Activated CD4-positive, alpha-beta T cell treated with anti-CD3 and anti-CD28 coated beads, Interleukin-10, Interleukin-2, amounts not matched to agents 100 ng/mL and 50 ng/mL, durations not matched to agents 16 hours and 8 hours (primary cell): ENCODE data around the gene KCNJ3.

Source experiments
- DNase-seq: peaks from one replicate; pipeline ENCODE4 v3.0.0-alpha.2; 2020

KCNJ3 gene

DNA sequence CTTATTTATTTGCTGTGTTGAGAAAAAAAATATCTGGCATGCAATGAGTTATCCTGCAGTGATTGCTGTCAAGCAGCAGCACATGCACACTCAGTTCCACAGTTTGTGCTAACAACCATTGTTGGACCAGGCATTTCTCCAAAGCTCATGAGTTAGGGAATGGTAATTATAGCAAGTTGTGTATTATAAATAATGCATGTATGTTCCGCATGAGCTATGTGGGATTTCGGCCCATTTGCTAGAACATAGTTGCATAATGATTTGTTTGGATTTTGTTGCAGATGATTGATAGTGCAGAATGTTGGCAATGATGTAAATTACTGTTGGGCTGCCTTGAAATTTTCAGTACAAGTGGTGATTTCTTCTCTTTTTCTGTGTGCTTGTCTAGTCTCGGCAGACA is 10.7 kb downstream of the KCNJ3 start:
- no peak for DNase-seq

DNA sequence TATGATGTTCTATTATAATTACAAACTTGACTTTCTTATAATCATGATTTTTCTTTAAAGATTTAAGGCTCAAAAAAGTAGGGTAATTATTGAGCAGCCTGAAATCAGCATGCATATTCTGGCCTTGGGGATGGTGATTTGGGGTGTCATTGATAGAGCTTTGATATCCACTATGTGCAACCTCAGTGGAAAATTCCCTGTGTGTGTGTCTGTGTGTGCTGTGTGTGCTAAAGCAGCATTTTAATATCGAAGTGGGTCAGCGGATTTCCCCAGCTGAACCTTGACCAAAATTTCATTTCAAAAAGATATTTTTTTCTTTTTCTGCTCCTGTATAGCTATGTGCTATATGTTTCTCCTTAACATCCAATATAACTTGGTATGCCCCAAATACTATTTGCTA is 11.6 kb downstream of the KCNJ3 start:
- DNase-seq = no peak

DNA sequence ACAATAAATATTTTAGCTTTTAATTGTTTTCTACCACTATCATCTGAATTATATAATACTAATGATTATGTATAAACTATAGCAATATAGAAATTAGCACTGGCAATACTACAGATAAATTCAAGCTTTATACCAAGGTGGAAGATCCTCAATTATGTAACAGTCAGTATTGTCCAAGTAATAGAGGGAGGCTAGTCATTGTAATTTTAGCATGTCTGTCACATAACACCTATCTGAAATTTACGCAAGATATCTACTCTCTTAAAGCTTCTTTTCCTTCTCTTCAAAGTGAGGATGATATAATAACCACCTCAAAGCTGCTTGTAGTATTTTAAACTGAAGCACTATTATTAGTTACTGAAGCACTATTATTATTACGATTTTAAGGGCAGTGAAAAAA is 12.2 kb downstream of the KCNJ3 start:
- no peak for DNase-seq

DNA sequence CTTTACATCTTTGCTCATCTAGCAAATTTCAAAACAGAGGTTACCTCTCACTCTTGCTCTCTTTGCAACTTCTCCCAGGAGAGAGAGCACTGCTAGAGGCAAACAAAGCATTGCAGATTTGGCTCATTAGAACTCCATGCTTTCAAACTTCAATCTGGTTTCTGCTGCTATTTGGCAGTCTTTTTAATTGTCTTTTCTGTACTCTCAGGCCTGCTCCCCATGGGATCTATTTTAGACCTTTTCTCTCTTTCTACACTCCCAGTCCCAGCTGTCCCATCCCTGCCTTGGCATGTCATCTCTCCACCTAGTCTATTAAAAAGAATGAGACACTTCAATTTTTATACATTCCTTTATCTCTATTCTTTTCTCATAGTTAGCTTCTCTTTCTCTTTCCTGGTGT is 15.2 kb downstream of the KCNJ3 start:
- DNase-seq = no peak

DNA sequence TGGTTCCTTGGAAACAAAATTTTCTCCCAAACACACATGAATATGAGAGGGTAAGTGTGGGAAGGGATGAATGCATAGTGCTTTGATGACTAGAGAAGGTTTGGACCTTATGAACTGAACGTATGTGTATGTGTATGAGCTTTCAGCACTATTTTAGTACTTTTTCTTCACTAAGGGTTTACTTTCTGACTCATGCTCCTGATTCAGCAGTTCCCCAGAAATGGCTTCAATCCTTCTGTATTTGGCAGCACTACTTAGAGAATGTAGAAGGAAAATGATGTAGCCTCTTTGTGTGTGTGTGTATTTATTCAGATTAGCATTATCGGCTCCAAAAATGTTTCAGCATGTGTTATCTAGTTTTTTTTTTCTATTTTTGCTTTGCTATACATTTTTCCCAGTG is 22.2 kb downstream of the KCNJ3 start:
- DNase-seq = no peak

DNA sequence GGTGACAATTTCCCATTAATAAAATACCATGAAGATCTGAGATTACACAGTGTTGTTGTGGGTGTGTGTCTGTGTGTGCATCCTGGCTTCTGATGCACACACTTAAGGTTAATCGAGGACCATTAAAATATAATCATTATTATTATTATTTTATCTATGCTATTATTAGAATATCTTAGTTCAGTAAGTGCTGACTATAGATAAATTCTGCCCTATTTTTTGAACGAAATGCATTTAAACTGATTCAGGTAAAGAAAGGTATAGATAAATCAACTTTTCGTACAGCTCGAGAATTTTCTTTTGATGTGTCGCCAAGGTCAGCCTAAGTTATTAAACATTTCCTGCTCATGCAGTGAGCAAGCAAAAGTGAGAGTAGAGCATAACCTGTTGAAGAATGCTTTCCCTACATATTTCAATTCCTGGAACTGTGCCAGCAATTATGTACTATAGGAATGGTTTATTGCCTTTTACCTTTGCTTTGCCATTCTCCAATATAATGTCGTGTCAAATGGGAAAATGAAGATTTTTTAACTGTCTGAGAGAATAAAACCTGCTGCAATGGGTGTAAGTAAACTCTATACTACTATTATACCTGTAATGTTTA is 25.8 kb downstream of the KCNJ3 start:
- DNase-seq = no peak

DNA sequence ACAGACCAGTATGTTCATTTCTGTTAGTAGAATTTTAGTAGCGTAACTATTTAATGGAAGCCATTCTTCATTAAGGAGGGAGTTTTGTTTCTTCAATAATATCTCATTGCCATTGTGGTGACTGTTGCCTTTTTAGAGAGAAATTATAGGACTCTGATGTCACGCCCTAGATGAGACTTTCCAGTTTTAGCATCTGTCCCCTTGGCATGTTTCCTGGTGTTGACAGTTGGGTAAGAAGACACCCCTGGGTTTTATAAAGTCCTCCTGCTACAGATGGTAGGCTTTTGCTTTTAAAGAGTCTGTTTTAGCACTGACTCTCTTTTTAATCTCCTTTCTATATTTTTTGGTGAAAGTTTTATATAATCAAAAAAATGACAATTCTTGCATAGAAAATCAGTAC is 41.9 kb downstream of the KCNJ3 start:
- no peak for DNase-seq

DNA sequence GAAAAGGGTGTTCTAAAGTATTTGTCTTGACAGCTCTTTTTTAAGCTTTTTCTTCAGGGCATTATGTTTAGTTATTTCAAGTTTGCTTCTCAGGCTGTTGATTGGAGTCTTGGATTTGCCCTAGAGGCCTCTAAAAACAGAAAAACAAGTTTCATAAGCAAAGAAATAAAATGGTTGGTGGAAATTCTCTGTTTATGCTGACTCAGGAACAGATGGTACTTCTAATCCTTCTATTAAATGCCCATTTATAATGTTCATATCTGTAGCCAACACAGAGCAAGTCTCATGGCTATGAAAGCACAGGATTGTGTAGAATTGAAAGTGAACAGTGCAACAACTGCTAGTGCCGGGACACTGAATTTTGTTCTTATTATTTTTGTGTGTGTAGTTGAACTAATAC is 60.4 kb downstream of the KCNJ3 start:
- DNase-seq = no peak

DNA sequence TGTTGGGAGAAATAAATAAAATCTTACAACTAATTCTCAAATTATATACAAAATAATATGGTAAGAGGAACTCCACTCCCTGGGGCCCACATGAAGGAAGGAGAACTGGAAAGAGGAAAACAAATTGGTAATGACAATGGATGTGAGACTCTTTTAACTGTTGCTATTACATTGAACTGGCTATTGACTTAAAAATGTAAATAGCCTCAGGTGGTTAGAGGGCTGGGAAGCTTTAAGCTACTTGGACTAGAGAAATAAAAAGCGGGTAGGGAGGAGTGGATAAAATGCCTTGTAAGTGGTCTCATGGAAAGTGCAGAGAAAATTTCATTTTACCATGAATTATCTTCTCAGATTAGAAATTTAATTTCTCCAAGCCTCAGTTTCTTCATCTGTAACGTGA is 64.1 kb downstream of the KCNJ3 start:
- DNase-seq = no peak

DNA sequence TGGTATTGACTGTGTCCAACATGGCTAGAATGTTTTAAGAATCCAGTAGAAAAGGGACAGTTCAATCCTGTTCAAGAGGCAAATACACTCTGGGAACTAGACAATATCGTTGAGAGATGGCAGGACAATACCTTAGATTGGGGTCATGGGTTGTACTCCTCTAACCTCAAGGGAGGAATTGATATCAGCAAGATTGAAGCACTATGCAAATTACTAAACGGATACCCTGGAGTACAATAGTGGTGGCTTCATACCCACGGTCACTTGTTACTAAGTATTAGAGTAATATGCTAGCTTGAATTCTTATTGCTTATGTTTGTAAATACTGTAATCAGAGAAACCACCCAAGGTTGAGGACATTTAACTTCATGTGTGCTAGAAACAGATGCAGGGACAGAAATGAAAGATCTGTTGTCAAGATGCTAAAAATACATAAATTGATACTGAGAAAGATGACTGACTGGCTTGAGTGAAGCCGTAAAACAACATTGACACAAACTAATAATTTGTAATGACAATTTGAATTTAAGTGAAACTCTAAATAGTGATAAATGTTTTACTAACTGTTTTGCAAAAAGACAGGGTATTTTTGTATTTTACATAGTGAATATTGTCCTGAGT is 73.3 kb downstream of the KCNJ3 start:
- DNase-seq = no peak

DNA sequence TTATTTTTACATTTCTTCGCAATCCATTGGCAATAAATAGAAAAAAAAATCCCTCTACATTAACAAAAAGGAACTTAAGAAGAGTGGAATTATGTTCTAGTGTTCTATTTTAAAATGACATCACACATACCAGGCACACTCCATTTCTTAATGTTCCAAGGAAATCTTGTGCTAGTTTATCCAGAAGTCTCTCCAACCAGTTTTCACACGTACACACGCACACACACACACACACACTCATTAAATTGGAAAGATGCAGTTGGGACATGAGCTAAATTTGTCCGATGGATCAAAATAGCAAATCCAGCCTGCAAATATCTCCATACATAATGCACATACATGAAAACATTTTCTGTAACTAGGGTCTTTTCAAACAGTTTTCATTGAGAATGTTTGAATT is 78.3 kb downstream of the KCNJ3 start:
- DNase-seq = no peak

DNA sequence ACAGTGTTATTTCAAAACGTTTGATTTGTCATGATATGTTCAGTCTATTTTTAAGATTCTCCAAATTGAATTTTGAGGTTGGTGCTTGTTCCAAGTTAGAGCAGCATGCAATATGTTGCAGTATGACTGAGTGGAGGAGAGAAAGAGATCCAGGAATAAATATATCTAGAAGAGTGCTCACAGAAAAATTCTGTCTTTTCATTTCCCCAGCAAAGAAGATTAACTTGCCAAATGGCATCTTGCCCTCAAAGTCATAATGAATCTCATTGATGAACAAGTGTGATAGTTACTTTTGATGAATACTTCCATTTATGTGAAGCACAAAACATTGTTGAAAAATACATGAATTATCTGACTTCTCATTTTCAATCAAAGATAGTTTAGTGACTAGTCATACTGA is 95.9 kb downstream of the KCNJ3 start:
- no peak for DNase-seq

DNA sequence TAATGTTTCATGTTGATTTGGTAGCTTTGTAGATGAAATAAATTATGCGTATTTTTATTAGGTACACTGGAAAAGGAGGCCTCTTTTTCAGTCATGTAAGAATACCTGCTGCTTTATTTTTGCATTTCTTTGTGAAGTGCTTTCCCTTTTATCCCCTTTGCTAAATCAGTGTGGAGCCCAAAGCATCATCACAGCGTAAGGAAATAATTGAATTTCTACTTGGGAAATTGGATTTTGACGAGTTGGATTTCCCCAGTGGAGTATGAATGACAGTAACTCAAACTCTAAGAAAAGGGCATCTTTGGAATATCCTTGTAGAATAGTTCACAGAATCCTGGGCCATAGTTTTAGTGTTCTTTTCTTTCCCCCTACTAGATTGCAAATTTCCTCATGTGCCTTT is 97.2 kb downstream of the KCNJ3 start:
- DNase-seq = no peak

DNA sequence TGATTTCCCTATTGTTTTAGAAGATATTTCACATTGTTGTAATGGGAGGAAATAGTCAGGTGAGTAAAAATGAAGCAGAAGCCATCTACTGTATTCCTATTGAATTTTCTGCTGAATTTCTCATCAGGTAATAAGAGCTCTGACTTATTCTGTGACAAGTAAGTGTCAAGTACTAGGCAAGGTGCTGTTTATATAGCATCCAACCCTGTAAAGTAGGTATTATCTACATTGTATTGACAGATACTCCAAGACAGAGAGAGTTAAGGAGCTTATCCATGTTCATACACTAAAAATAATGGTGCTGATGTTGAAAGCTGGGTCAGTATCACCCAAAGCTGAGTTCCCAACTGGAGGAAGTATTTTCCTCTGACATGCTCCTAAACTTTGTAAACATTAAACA is 106.0 kb downstream of the KCNJ3 start:
- no peak for DNase-seq

DNA sequence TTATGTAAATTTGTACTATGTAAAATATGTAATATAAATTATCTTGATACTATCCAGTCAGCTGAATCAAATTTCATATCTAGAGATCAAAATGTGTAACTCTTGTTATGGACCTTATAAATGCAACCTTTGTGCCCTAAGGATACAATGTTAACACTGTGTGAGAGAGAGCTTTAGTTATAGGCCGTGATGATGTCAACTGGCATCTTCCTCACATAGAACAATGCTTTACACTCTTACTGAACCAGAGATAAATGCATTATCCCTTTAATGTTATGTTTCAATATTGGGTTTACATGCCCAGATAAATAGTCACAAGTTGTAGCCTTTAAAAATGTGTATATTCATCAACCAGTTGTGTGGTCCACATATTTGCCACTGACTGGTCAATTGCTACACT is 115.1 kb downstream of the KCNJ3 start:
- no peak for DNase-seq

DNA sequence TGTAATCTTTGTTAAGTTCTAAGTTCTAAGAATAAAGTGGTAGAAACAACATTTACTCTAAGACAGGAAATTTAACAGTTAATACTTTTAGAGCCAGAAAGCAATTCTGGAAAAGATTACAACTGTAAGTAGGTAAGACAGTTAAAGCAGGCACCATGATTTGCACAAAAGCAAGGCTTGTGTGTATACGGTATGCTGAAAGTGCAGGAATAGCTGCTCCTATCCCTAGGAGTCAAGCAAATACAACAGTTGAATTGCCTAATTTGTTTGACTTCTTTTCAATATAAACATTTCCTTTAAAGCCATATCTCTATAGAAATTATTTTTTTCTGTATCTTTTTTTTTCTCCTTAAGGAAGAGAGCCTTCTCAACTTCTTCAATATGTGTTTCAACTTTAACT is 116.4 kb downstream of the KCNJ3 start:
- DNase-seq = no peak

DNA sequence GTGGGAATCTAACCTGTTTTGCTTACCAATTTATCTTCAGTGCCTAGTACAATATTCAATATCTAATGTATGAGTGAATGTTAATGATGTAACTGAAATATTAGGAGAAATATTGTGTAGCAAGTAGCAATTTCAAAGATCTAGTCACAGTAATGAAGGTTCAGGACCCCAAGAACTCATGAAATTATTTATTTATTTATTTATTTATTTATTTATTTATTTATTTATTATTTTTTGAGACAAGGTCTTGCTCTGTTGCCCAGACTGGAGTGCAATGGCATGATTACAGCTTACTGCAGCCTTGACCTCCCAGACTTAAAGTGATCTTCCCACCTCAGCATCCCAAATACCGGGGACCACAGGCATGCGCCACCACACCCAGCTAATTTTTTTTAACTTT is 126.9 kb downstream of the KCNJ3 start:
- DNase-seq = no peak

DNA sequence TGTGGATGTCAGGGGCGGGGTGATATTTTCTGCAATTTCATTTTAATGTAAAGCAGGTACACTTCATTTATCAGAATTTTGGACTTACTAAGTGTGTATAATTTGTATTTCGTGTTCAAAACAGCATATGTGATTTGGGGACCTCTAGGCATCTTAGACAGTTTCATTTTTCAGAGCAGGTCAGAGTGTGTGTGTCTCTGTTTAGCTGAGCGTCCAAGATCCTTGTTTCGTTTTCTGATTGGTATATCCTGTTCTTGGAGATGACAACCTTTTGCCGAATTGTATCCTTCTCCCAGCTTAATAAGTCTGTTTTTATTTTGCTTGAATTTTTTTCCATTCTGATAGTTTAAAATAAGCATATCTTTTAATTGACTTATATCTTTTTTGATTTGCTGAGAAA is 128.3 kb downstream of the KCNJ3 start:
- DNase-seq = no peak

DNA sequence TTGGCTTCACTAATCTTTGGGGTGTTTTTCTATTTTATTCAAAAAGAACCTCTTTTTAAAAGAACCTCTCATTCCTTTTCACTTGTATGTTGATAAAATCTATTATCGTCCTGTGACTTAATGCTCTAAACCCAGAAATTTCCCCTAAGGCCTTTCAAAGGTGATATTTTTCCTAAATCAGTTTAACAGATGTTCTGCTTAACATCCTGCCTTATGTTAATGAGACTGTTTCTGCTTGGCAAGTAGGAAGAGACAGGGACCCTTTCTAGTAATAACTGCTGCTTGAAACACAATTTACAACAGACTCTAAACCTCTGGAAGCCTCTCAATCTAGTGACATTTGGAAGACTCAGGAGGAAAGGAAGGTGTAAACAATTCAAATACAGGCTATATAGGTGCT is 128.8 kb downstream of the KCNJ3 start:
- DNase-seq = no peak

DNA sequence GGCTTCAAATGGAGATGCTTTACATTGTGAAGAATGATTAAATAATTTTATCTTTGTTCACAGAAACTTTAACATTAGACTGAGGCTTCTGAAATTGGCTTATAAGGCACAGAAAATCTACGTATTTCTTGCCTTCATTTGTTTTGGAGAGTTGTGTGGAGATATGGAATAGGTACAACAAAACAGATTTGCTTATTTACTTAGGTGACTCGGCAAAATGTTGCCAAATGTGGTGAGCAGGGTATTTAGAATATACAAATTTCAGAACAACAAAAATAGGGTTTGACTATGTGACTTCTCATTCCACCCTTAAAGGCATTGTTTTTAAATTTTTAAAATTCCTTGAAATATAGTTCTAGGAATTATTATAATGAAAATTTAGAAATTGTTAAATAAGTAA is 134.2 kb downstream of the KCNJ3 start:
- DNase-seq = no peak

DNA sequence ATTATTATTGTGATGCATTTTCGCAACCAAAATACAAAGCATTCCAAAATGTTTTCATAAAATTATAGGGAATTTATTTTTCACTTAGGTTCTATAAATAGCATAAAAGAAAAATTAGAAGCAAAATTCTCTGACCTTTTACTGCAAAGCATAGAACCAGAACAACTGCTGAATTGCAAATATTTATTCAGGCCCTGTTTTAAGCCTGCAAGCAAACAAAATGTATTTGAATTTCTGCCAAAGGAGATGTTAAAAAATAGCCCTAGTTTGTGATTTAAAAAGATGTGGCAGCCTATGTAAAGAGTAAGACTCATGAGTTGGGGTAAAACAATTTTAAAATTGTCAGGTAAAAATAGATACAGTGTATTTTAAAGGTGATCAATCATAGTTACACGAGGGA is 138.1 kb downstream of the KCNJ3 start:
- DNase-seq = no peak

DNA sequence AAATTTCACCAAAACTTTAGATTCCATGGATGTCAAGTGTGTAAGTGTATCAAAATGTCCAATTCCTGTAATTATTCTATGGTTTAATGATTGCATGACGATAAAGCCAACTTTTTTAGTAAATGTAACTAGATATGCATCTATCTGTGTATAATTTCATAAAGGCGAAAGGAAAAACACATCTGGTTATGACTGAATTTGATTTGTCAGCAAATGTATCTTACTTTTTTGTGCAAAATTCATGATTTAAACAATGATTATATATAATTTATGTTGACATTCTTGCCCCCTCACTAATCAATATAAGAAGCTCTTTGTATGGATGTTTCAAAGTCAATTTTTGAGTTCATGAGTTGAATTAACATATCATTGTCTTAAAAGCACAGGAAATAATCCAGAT is 138.5 kb downstream of the KCNJ3 start:
- DNase-seq = no peak

DNA sequence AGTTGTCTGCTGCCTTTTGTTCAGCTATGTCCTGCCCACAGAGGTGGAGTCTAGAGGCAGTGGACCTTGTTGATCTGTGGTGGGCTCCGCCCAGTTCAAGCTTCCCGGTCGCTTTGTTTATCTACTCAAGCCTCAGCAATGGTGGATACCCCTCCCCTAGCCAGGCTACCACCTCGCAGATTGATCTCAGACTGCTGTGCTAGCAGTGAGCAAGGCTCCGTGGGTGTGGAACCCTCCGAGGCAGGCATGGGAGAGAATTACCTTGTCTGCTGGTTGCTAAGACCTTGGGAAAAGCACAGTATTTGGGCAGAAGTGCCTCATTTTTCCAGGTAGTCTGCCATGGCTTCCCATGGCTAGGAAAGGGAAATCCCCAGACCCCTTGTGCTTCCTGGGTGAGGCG is 146.0 kb downstream of the KCNJ3 start:
- DNase-seq = no peak

DNA sequence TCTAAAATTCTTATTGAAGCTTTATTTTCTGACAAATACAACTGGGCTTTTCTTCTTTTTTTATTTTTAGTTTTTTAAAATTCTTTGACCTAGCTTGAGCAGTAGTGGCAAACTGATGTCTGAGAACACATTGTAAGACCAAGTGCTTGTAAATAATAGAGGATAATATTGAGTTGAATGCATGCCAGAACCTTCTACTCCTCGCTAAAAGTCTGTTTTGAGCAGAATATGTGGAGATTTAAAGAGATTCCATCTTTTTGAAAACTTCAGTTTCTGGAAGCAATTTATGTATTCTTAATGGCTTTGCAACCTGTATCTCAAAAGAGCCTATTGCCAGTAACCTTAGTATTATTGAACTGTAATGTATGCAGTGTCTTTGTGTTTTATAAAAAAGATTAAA is 148.3 kb downstream of the KCNJ3 start:
- no peak for DNase-seq

DNA sequence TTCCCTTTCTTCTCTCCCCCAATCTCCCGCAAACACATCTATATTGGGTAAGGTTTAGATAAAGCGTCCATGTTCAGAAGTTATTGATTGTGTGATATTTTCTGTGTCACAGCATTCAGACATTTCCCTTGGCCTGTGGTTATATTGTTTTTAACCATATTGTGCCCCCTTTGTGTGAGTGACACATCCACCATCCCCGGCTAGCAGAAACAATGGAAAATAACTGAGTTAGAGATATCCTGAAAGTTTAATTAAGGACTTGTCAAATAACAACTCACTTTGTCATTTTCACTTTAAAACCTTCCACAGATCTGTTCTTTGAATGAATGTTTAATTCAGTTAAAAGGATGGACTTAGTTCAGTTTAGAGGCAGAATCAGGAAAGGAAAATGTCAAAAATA is 151.0 kb downstream of the KCNJ3 start:
- no peak for DNase-seq

DNA sequence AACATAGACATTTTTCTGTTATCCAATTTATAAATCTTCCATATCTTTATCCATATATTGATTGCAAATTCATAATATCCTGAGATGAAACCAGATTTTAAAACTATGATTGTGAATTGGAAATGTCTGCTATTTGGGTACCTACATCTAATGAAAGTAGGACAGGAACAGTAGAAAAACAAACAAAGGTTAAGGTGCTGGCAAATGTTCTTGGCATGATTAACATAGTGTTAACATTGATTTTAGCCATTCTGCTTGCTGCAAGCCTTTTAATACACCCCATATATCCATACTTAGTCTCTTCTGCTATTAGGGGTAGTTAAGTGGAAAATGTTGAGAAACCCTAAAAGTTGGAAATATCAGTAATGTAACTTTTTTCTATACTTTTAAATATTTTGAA is 152.0 kb downstream of the KCNJ3 start:
- no peak for DNase-seq
